Suprapubic skin (tissue), 4 donors: ENCODE measurements around the gene ADAM8.

ENCODE experiments used
- EP300 ChIP-seq: sonication (generic); formaldehyde crosslinking; IDR thresholded peaks from one replicate; pipeline ENCODE4 v1.6.1; 2017; ENCODE audit warnings: antibody characterized with exemption
- POLR2AphosphoS5 ChIP-seq, 3 donors: sonication (generic); formaldehyde crosslinking; IDR thresholded peaks; one replicate each; pipeline ENCODE4 v1.6.1; 2017; ENCODE audit warnings: antibody characterized with exemption in 3 of 3
- TF ChIP-seq, protein P1 (sequence below), 2 donors: fragments of 200-600 bp in 1 of 2; fragments of 450-650 bp in 1 of 2; sonication (generic) in 1 of 2; IDR thresholded peaks; one replicate each; pipeline ENCODE4 v1.5.1; 2016 to 2019; ENCODE audit warnings: antibody characterized with exemption in 2 of 2, mild to moderate bottlenecking in 1 of 2, moderate library complexity in 1 of 2

DNA sequence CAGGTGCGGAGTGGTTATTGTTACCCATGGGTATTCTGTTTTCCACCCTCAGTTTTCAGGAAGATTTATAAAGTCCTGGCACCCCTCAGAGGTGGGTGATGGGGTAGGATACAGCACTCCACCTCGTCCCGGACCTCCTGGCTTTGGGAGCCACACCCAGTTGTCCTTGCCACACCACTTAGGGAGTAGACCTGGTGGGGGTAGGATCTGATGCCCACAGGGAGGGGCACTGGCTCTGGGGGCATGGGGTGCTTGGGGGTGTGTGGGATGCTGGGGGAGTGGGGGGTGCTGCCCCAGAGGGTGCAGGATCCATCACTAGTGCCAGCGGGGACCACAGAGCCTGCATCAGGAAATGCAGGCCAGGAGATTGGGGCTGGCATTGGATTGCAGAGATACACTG lies 36.5 kb upstream of the ADAM8 start:
- TF ChIP-seq, protein P1, sequence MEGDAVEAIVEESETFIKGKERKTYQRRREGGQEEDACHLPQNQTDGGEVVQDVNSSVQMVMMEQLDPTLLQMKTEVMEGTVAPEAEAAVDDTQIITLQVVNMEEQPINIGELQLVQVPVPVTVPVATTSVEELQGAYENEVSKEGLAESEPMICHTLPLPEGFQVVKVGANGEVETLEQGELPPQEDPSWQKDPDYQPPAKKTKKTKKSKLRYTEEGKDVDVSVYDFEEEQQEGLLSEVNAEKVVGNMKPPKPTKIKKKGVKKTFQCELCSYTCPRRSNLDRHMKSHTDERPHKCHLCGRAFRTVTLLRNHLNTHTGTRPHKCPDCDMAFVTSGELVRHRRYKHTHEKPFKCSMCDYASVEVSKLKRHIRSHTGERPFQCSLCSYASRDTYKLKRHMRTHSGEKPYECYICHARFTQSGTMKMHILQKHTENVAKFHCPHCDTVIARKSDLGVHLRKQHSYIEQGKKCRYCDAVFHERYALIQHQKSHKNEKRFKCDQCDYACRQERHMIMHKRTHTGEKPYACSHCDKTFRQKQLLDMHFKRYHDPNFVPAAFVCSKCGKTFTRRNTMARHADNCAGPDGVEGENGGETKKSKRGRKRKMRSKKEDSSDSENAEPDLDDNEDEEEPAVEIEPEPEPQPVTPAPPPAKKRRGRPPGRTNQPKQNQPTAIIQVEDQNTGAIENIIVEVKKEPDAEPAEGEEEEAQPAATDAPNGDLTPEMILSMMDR (IDR thresholded peaks at IDR 0.05): no peak
- no peak for TF ChIP-seq EP300
- no peak for TF ChIP-seq POLR2AphosphoS5 (IDR thresholded peaks at IDR 0.05)
